ENCODE results near the gene NUP214. TPM values are rescaled to one million over a fixed set of nuclear protein-coding genes. Genes with fewer than 3 reads are reported as not detected.

NUP214 gene
- total RNA-seq (2014; rRNA removed; shearing (Covaris generic)): 33.2 and 36.1 TPM in 2 replicates

GRCh38 chr9:131125288-131126058, at the start of gene NUP214:
Gene NUP214 (plus strand): TSS chr9:131125586. CDS start chr9:131125705, 119 bp downstream.
- Histone ChIP-seq H3K27ac (peak within 1 kb of the TSS; percentile 69), H3K36me3 (peaks cover 24% of the 10 kb centered on the region), H3K4me1 (no peaks in the 10 kb centered on the region), H3K9me3 (replicated peaks) (no peaks in the 10 kb centered on the region), H3K4me3 (peak within 1 kb of the TSS; percentile 78), H3K27me3 (no peaks in the 10 kb centered on the region)
- peak; percentile 99 for DNase-seq

DNA sequence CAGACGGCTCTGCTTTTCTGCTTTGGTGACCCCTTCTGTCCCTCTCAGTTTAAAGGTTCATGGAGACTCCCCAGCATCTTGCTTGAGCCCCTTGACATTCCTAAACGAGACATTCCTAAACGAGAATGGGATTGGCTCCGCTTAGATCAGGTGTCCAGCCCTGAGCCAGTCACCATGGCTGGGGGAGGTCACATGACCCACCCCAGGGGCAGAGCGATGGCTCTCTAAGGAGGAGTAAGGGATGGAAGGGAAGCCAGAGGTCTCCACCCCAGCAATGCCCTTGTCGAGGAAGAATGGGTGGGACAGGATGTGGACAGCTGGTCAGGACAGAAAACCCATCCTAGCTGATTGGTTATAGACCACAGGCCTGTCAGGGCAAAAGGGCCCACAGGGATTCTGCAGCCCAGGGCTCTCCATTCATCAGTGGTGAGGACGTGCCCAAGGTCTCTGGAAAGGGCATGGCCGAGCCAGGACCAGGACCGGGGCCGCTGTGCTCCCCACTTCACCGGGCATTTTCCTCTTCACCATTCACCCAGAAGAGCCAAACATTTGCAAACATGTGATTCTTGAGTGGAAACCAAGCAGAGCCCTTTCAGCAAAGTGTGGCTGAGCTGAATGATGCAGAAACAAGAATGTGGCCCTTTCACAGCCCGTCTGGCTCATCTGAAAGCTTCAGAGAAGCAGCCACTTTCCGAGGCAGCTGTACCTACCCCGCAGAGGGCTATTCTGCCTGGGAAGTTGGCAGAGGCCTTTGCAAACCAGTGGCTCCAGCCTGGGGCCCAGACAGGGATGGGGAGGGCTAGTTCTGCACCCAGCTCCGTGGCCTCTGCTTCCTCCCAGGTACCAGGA, 48.8 kb upstream of the NUP214 start:
- H3K27me3 ChIP-seq: peaks cover 26% of the 10 kb centered on the region
- H3K36me3 ChIP-seq: no peaks in the 10 kb centered on the region
- H3K27ac ChIP-seq: no peak overlapping the region
- no peak overlapping the region for H3K4me3 ChIP-seq
- H3K9me3 ChIP-seq (replicated peaks): no peaks in the 10 kb centered on the region
- no peak for DNase-seq
- H3K4me1 ChIP-seq: no peaks in the 10 kb centered on the region

GRCh38 chr9:131078427-131079366, 46.7 kb upstream of the NUP214 start:
- Histone ChIP-seq H3K27ac (no peak overlapping the region), H3K4me3 (no peak overlapping the region), H3K36me3 (no peaks in the 10 kb centered on the region), H3K27me3 (peaks cover 15% of the 10 kb centered on the region), H3K9me3 (replicated peaks) (no peaks in the 10 kb centered on the region), H3K4me1 (no peaks in the 10 kb centered on the region)
- no peak for DNase-seq

DNA sequence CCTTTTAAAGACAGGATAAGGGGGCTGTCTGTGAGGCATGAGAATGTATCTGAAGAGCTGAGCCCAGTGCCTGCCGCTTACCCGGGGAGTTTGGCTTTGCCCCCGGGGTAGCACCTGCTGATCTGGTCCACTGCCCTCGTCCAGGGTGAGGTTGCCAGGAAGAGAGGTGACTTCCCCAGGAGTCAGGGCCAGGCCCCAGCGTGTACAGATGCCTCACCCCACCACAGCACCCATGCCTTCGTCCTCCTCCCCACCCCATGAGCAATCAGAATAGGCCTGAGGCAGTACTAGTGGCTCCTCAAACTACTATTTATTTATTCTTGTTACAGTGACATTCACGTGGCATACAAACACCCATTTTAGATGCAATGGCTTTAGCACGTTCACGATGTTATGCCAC, 44.8 kb upstream of the NUP214 start:
- Histone ChIP-seq H3K9me3 (replicated peaks) (no peaks in the 10 kb centered on the region), H3K27me3 (peaks cover 23% of the 10 kb centered on the region), H3K36me3 (no peaks in the 10 kb centered on the region), H3K4me3 (no peak overlapping the region), H3K4me1 (no peaks in the 10 kb centered on the region), H3K27ac (no peak overlapping the region)
- no peak for DNase-seq

DNA sequence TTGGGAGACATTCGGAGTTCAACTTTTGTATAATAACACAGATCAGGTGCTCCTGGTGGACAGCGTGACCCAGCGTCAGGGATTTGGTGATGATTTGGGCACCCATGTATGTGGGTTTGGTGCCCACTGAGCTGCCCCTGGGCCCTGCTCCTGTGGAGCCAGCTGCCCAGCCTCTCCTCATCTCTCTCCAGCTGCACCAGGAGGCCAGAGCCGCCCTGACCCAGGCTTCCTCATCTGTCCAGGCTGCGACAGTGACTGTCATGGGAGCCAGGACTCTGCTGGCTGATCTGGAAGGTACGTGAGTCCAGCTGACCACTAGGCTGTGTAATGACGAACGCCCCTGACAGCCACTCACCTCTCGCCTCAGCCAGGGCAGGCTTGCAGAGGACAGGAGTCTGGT, 43.5 kb upstream of the NUP214 start:
- Histone ChIP-seq H3K9me3 (replicated peaks) (no peaks in the 10 kb centered on the region), H3K36me3 (no peaks in the 10 kb centered on the region), H3K4me3 (no peak overlapping the region), H3K4me1 (no peaks in the 10 kb centered on the region), H3K27ac (no peak overlapping the region), H3K27me3 (peaks cover 19% of the 10 kb centered on the region)
- DNase-seq: no peak

GRCh38 chr9:131082774-131083512, 42.4 kb upstream of the NUP214 start:
- Histone ChIP-seq H3K4me1 (no peaks in the 10 kb centered on the region), H3K9me3 (replicated peaks) (no peaks in the 10 kb centered on the region), H3K27ac (no peak overlapping the region), H3K36me3 (no peaks in the 10 kb centered on the region), H3K4me3 (no peak overlapping the region), H3K27me3 (peaks cover 22% of the 10 kb centered on the region)
- no peak for DNase-seq

DNA sequence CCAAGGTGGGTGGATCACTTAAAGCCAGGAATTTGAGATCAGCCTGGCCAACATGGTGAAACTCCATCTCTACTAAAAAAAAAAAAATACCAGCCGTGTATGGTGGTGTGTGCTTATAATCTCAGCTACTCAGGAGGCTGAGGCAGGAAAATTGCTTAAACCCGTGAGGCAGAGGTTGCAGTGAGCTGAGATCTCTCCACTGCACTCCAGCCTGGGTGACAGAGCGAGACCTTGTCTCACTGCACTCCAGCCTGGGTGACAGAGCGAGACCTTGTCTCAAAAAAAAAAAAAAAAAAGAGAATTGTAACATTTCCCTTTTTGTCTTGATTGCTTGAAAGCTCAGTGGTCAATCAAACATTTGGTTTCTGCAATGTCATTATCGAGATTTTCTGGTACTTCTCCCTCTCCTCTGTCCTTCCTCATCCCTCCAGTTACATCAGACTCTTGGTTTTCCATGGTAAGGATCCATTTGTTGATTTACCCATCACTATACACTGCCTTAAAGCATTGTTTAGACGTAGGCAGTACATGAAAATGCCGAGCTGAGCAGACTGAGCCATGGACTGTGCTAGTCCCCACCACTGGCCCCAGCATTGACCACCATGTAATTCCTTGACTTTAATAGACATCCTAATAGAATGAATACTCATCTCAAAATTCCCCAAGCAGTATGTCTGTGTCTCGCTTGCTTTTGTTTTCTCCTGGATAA, 40.6 kb upstream of the NUP214 start:
- no peak for DNase-seq
- Histone ChIP-seq H3K4me3 (no peak overlapping the region), H3K9me3 (replicated peaks) (no peaks in the 10 kb centered on the region), H3K36me3 (no peaks in the 10 kb centered on the region), H3K27me3 (peaks cover 16% of the 10 kb centered on the region; the same call in 1 of the 2 replicates), H3K27ac (no peak overlapping the region), H3K4me1 (no peaks in the 10 kb centered on the region)

- Histone ChIP-seq H3K4me1 (no peaks in the 10 kb centered on the region), H3K27ac (no peak overlapping the region), H3K4me3 (no peak overlapping the region), H3K36me3 (no peaks in the 10 kb centered on the region), H3K27me3 (peaks cover 19% of the 10 kb centered on the region; the same call in 1 of the 2 replicates), H3K9me3 (replicated peaks) (no peaks in the 10 kb centered on the region)
- DNase-seq: no peak
These were observed 39.8 kb upstream of the NUP214 start for GRCh38 chr9:131085370-131086122.

DNA sequence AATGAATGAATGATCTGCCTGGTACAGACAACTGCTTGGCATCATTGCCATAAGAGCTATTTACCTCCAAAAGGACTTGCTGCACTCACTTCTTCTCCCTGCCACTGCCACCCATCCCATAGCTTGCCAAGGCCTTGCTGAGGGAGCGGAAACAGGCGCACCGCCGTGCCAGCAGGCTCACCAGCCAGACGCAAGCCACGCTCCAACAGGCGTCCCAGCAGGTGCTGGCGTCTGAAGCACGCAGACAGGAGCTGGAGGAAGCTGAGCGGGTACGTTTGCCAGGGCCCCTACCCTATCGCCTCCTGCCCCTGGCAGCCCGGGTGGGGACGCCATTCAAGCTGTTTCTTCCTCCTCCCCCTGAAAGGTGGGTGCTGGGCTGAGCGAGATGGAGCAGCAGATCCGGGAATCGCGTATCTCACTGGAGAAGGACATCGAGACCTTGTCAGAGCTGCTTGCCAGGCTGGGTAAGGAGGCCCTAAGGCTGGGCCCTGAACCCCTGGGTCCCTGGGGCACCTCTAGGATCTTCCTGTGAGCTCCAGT, 38.0 kb upstream of the NUP214 start:
- Histone ChIP-seq H3K9me3 (replicated peaks) (no peaks in the 10 kb centered on the region), H3K27me3 (peaks cover 27% of the 10 kb centered on the region), H3K4me1 (peaks cover 7% of the 10 kb centered on the region; the same call in 1 of the 2 replicates), H3K4me3 (no peak overlapping the region), H3K36me3 (no peaks in the 10 kb centered on the region), H3K27ac (no peak overlapping the region)
- DNase-seq: no peak

DNA sequence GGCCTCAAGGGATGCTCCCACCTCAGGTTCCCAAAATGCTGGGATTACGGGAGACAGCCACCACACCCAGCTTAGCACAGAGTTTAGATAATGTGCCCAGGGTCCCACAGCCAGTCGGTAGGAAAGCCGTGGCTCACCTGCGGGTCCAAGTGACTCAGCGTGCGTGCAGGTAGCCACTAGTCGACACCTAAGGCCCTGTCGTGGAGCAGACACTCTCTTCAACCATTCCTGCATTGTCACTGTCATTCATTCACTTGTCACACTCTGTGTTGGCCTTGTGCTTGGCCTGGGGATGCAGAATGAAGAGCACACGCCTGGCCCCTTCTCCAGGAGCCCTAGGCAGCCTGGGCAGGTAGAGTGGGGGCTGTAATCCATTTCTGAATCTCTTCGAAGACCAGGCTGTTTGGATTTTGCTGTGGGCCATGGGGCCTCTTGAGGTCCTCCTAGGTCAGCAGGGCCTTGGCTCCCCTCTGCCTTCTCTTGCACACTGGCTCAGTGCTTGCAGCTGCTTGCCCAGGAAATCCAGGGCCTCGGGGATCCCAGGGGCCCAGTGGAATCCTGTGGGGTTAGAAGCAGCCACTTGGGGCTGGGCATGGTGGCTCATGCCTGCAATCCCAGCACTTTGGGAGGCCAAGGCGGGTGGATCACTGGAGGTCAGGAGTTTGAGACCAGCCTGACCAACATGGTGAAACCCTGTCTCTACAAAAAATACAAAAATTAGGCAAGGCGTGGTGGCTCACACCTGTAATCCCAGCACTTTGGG, 35.2 kb upstream of the NUP214 start:
- DNase-seq: no peak
- peaks cover 23% of the 10 kb centered on the region for H3K27me3 ChIP-seq
- H3K4me1 ChIP-seq: peaks cover 7% of the 10 kb centered on the region; the same call in 1 of the 2 replicates
- H3K27ac ChIP-seq: no peak overlapping the region
- H3K9me3 ChIP-seq (replicated peaks): no peaks in the 10 kb centered on the region
- H3K36me3 ChIP-seq: no peaks in the 10 kb centered on the region
- H3K4me3 ChIP-seq: no peak overlapping the region

GRCh38 chr9:131091352-131091992, 33.9 kb upstream of the NUP214 start:
- Histone ChIP-seq H3K9me3 (replicated peaks) (no peaks in the 10 kb centered on the region), H3K27ac (no peak overlapping the region), H3K4me3 (no peak overlapping the region), H3K27me3 (peaks cover 31% of the 10 kb centered on the region), H3K4me1 (peaks cover 7% of the 10 kb centered on the region; the same call in 1 of the 2 replicates), H3K36me3 (no peaks in the 10 kb centered on the region)
- no peak for DNase-seq

- H3K4me1 ChIP-seq: peaks cover 7% of the 10 kb centered on the region; the same call in 1 of the 2 replicates
- DNase-seq: no peak
- H3K36me3 ChIP-seq: no peaks in the 10 kb centered on the region
- H3K9me3 ChIP-seq (replicated peaks): no peaks in the 10 kb centered on the region
- peaks cover 31% of the 10 kb centered on the region for H3K27me3 ChIP-seq
- H3K27ac ChIP-seq: no peak overlapping the region
- no peak overlapping the region for H3K4me3 ChIP-seq
These were observed 33.4 kb upstream of the NUP214 start for GRCh38 chr9:131092030-131092429.
